Right hindlimb (tissue), 1 donor: ENCODE data around the gene WFDC11.
"Not testable (repeated sequence)": the region's sequence is repeated elsewhere in the genome, so short reads cannot be mapped to it uniquely, and the experiment has no call there.

Experiments used
- DNase-seq: peaks from one replicate; pipeline ENCODE4 v3.0.0-alpha.2; 2018

WFDC11 gene

GRCh38 chr20:45670139-45670538, at the start of gene WFDC11:
TSS of gene WFDC11 (minus strand) at chr20:45670239. CDS start at chr20:45650600, 19,639 bp downstream.
- no peak for DNase-seq

- not testable (repeated sequence) for DNase-seq
These were observed 46.2 kb upstream of the WFDC11 start for GRCh38 chr20:45716141-45716688.

GRCh38 chr20:45704969-45705637, 35.1 kb upstream of the WFDC11 start, which contains the start of gene WFDC10B:
TSS of gene WFDC10B (minus strand) at chr20:45705019. CDS start at chr20:45685992, 19,027 bp downstream.
- no peak for DNase-seq

GRCh38 chr20:45701873-45702272, 31.8 kb upstream of the WFDC11 start, which contains the start of gene WFDC13:
TSS of gene WFDC13 (plus strand) at chr20:45702038. CDS start at chr20:45702124, 86 bp downstream.
- no peak for DNase-seq

- DNase-seq = no peak
These were observed 31.1 kb upstream of the WFDC11 start for GRCh38 chr20:45701104-45701503.

GRCh38 chr20:45695496-45695895, 25.5 kb upstream of the WFDC11 start:
- no peak for DNase-seq

- not testable (repeated sequence) for DNase-seq
These were observed 23.3 kb upstream of the WFDC11 start for GRCh38 chr20:45693346-45693745.

GRCh38 chr20:45685896-45686295, 15.9 kb upstream of the WFDC11 start:
- DNase-seq = no peak

GRCh38 chr20:45679650-45680049, 9.6 kb upstream of the WFDC11 start:
- DNase-seq = no peak

- no peak for DNase-seq
These were observed 2.7 kb upstream of the WFDC11 start for GRCh38 chr20:45672765-45673164.

GRCh38 chr20:45657038-45657437, 13.0 kb downstream of the WFDC11 start:
- not testable (repeated sequence) for DNase-seq

- DNase-seq = not testable (repeated sequence)
These were observed 18.3 kb downstream of the WFDC11 start for GRCh38 chr20:45651726-45652125.

- no peak for DNase-seq
These were observed 20.7 kb downstream of the WFDC11 start for GRCh38 chr20:45649312-45649863.

- no peak for DNase-seq
These were observed 22.5 kb downstream of the WFDC11 start for GRCh38 chr20:45647441-45648050.

GRCh38 chr20:45646875-45647274, 23.2 kb downstream of the WFDC11 start:
- no peak for DNase-seq

GRCh38 chr20:45645869-45646268, 24.2 kb downstream of the WFDC11 start:
- not testable (repeated sequence) for DNase-seq

- DNase-seq = not testable (repeated sequence)
These were observed 29.0 kb downstream of the WFDC11 start for GRCh38 chr20:45641076-45641475.

GRCh38 chr20:45639687-45640086, 30.4 kb downstream of the WFDC11 start:
- no peak for DNase-seq

- DNase-seq = no peak
These were observed 33.5 kb downstream of the WFDC11 start for GRCh38 chr20:45636513-45636912.

- no peak for DNase-seq
These were observed 38.9 kb downstream of the WFDC11 start, which contains the start of gene WFDC9 for GRCh38 chr20:45631184-45631583. TSS of gene WFDC9 (minus strand) at chr20:45631284. CDS start at chr20:45610181, 21,103 bp downstream.

GRCh38 chr20:45630371-45630770, 39.7 kb downstream of the WFDC11 start:
- no peak for DNase-seq

GRCh38 chr20:45629496-45630100, 40.4 kb downstream of the WFDC11 start, which contains the start of gene WFDC10A:
TSS of gene WFDC10A (plus strand) at chr20:45629739. CDS start at chr20:45629814, 75 bp downstream.
- DNase-seq = peak; percentile 25

GRCh38 chr20:45626540-45626939, 43.5 kb downstream of the WFDC11 start:
- no peak for DNase-seq
